ENCODE results near the gene ST6GAL2.

ST6GAL2 gene

DNA sequence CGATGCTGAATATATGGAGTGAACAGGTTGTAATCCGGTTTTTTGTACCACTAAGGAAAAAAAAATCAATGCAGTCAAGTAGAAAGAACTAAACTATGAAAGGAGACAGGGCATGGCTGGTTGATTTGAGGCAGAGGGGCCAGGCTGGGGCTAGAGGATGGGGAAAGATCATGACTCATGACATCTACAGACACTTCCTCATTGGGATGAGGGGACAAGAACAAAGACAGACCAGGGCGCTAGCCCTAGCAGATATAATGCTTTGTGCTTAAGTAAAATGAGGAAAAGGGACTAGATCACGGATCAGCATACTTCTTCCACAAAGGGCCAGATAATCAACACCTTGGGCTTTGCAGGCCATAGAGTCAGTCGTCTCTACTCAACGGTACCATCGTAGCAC, 55.8 kb downstream of the ST6GAL2 start:
- no peak for FAIRE-seq

GRCh38 chr2:106828119-106828518, 57.8 kb downstream of the ST6GAL2 start:
- FAIRE-seq (no peak), DNase-seq (ENCODE audit: insufficient read length, low spot score) (no peak)

More for the DNA sequence above, 55.8 kb downstream of the ST6GAL2 start:
- DNase-seq (ENCODE audit: insufficient read length, low spot score), result no peak

- FAIRE-seq (no peak), DNase-seq (ENCODE audit: insufficient read length, low spot score) (no peak)
Measured at GRCh38 chr2:106827158-106827557, 58.8 kb downstream of the ST6GAL2 start.

- DNase-seq (ENCODE audit: insufficient read length, low spot score) (no peak), FAIRE-seq (no peak)
Measured at GRCh38 chr2:106825161-106825560, 60.8 kb downstream of the ST6GAL2 start.

DNA sequence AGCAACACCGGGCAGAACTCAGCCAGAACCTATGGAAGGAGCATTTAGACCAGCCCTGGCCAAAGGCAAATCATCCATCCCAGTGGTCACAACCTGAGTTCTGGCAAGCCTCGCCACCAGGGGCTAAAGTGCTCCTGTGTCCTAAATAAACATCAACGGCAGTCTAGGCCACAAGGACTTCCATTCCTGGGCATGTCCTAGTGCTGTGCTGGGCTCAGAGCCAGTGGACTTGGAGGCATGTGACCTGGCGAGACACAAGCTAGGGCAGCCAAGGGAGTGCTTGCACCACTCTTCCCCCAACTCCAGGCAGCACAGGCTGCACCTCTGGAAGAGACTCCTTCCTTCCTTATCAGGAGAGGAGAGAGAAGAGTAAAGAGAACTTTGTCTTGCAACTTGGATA, 69.0 kb downstream of the ST6GAL2 start:
- FAIRE-seq (no peak), DNase-seq (ENCODE audit: insufficient read length, low spot score) (no peak)

GRCh38 chr2:106812841-106813240, 73.1 kb downstream of the ST6GAL2 start:
- no peak for DNase-seq (ENCODE audit: insufficient read length, low spot score)
- FAIRE-seq, result no peak

GRCh38 chr2:106812383-106812782, 73.6 kb downstream of the ST6GAL2 start:
- DNase-seq (ENCODE audit: insufficient read length, low spot score) (no peak), FAIRE-seq (no peak)

DNA sequence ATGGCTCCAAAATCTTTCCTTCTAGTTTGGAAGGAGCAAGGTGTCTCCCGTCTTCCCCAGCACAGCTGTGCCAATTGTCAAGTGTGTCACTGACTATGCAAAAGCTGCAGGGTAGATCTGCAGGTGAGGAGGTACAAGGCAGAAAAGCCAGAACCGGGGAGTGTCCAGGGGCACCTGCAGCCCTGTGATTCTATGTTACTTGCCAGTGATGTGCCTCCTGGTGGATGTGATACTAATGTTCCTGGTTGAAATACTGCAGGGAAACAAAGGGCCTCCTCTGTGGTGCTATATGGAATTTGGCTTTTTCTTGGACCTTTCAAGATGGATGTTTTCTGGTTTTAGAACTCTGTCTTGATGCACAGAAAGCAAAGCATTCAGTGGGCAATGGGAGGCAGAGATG, 80.3 kb downstream of the ST6GAL2 start:
- no peak for DNase-seq (ENCODE audit: insufficient read length, low spot score)
- FAIRE-seq, result no peak

GRCh38 chr2:106804161-106804560, 81.8 kb downstream of the ST6GAL2 start:
- DNase-seq (ENCODE audit: insufficient read length, low spot score) (no peak), FAIRE-seq (no peak)

- FAIRE-seq, result no peak
- DNase-seq (ENCODE audit: insufficient read length, low spot score), result no peak
Measured at GRCh38 chr2:106800976-106801655, 84.9 kb downstream of the ST6GAL2 start.

GRCh38 chr2:106800180-106800579, 85.8 kb downstream of the ST6GAL2 start:
- FAIRE-seq, result no peak
- DNase-seq (ENCODE audit: insufficient read length, low spot score), result no peak

DNA sequence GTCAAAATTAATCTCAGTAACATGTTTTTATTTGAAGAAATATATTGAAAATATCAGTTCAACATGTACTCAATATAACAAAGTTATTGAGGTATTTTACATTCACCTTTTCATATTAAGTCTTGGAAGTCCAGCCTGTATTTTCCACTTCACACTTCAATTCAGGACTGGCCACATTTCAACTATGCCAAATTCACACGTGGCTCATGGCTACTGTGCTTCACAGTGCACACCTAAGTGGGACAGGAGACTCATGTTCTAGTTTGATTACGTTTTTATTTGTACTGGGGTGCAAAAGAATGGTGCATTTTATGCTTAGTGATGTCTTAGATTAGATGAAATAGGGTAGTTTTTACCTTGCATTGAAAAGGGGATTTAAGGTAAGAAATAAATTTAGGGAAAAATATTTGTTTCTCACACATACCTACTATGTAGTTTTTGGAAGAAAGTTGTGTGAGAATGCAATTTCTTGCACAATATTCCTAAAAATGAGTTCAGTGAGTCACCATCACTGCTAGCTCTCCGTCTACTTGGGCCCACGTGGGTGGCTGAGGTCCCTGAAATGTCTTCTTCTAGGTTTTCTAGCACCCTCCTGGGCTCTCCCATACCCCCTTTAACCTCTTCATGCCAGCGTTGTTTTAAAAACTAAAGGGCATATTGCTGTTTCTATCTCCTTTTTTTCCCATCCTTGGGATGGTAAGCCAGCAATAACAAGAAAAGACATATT, 87.0 kb downstream of the ST6GAL2 start:
- DNase-seq (ENCODE audit: insufficient read length, low spot score) (no peak), FAIRE-seq (no peak)

DNA sequence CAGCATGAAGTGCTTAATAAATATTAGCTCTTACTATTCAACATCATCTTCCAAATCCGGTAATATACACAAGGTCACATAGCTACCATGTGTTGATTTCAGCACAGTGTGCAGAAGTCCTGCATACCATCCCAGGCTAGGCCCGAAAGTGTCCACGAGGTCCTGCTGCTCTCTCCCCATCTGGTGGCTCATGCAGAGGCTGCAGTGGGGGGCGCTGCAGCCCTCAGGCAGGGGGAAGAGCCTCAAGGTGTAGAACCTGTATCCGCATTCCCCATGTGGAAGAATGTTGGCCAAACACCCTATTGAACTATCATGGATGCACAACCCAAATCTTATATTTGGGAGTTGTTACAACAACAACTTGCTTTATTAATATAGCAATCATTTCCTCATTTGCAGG, 88.5 kb downstream of the ST6GAL2 start:
- no peak for FAIRE-seq
- DNase-seq (ENCODE audit: insufficient read length, low spot score), result no peak

DNA sequence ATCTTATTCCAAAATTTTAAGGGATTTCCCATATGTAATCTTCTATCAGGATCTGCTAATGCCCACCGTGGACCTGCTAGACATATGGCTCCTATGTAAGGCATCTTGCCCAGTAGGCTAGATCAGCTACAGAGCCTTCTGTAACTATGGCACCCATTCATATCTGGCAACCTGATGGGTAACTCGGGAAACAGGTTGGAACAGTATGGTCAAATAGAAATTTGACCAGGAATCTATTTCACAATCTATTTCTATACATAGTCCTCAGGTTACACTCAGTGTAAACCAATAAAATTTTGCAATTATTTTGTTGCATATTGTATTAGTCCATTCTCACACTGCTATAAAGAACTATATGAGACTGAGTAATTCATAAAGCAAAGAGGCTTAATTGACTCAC, 93.3 kb downstream of the ST6GAL2 start:
- FAIRE-seq (no peak), DNase-seq (ENCODE audit: insufficient read length, low spot score) (no peak)

DNA sequence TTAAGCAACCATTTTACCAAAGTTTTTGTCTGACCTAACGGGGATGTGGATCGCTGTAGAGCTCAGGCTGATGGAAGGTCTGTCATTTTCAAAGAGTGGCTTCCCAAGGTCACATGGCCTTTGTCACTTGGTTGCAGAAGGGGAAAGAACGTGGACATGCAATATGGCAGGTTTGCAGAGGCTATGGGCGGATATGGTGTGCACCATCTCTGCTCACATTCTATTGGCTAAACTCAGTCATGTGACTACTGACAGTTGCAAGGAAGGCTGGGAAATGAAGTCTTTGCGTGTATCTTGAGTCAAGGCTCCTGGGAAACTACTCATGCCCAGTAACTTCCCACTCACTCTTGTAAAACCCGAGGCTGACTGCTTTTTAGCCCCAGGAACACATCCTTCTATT, 96.8 kb downstream of the ST6GAL2 start:
- FAIRE-seq, result no peak
- DNase-seq (ENCODE audit: insufficient read length, low spot score), result no peak

GRCh38 chr2:106782681-106783080, 103.3 kb downstream of the ST6GAL2 start:
- DNase-seq (ENCODE audit: insufficient read length, low spot score), result no peak
- no peak for FAIRE-seq

DNA sequence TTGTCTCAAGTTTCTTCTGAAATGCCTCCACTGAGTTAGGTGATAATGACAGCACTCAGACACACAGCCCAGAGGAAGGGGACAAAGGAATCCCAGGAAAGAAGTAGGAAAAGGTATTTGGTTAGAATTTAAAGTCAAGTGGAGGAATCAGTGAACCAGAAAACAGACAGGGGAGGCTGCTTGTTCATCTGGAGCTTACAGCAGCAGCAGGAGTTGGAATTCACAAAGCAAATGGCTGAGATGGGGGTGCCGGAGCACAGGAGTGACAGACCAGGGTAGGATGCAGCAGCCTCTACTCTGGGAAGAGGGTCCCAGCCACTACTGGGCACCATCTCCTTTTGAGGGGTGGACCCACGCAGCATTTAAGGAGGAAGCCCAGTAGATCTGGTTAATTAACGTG, 104.8 kb downstream of the ST6GAL2 start:
- no peak for FAIRE-seq
- DNase-seq (ENCODE audit: insufficient read length, low spot score), result no peak

GRCh38 chr2:106771811-106772210, 114.2 kb downstream of the ST6GAL2 start:
- DNase-seq (ENCODE audit: insufficient read length, low spot score) (no peak), FAIRE-seq (no peak)

GRCh38 chr2:106770986-106771385, 115.0 kb downstream of the ST6GAL2 start:
- FAIRE-seq (no peak), DNase-seq (ENCODE audit: insufficient read length, low spot score) (no peak)

DNA sequence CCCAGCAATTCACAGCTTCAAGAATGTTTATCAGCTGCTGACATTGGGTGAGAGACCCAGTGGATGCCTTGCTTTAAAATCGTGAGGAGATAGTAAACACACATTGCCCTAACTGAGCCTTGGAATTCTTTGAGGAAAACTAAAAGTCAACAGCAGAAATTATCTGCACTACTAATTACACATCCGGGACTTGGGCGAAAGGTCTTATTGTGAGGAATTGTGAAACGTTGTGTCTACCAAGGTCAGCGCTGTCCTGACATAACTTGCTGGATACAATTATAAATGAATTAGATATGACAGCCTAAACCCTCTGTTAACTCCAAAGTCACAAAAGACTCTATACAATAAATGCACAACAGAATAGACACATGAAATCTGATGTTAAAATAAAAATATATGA, 121.4 kb downstream of the ST6GAL2 start:
- DNase-seq (ENCODE audit: insufficient read length, low spot score), result no peak
- no peak for FAIRE-seq

- no peak for DNase-seq (ENCODE audit: insufficient read length, low spot score)
- FAIRE-seq, result no peak
Measured at GRCh38 chr2:106759966-106760365, 126.0 kb downstream of the ST6GAL2 start.

- DNase-seq (ENCODE audit: insufficient read length, low spot score), result no peak
- no peak for FAIRE-seq
Measured at GRCh38 chr2:106758901-106759497, 127.0 kb downstream of the ST6GAL2 start.

All from GM19239 (cell line).